ENCODE data around the gene RRH.

The RRH gene

DNA sequence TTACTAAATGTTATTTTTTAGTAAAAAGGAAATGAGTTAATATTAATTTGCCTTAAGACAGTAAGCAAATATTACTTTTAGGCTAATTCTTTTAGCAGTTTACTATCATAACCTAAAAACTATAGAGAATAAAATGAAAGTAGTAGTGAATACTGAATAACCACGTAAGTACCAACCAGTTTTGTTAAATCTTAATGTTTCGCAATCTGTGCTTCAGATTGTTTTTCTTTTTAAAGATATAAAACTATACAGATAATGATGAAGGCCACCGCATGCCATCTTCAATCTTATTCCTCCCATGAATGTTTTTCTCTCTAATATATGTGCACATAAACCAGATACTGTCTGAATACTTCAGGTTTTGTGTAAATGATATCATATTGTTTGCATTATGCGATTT, 6.0 kb downstream of the RRH start:
- Histone ChIP-seq H3K27me3 (ENCODE audit: low read length) (no peaks in the 10 kb centered on the region), H3K9me3 (ENCODE audit: insufficient read depth, low read length) (no peaks in the 10 kb centered on the region), H3F3A (ENCODE audit: insufficient read depth) (no peaks in the 10 kb centered on the region), H3K27ac (ENCODE audit: low read depth, low read length) (no peak overlapping the region), H3K9me2 (replicated peaks; ENCODE audit: insufficient read depth, low read length) (no peaks in the 10 kb centered on the region), H3K9ac (ENCODE audit: low read length) (no peak overlapping the region), H4K20me1 (ENCODE audit: low read depth, low read length) (no peaks in the 10 kb centered on the region), H2AFZ (ENCODE audit: low read depth, low read length, severe bottlenecking) (no peak overlapping the region), H3K36me3 (ENCODE audit: low read length) (no peaks in the 10 kb centered on the region), H3K4me3 (ENCODE audit: insufficient read depth, low read length, poor library complexity, severe bottlenecking) (no peak overlapping the region), H3K79me2 (ENCODE audit: insufficient read depth, low read length) (no peaks in the 10 kb centered on the region), H3K4me2 (ENCODE audit: low read depth, low read length, poor library complexity, severe bottlenecking) (no peak overlapping the region)
- TF ChIP-seq CTCF (IDR thresholded peaks at IDR 0.05; ENCODE audit: insufficient read depth, low read length, poor library complexity, severe bottlenecking) (no peak), EZH2phosphoT487 (conservative IDR thresholded peaks at IDR 0.05; ENCODE audit: low read length) (no peak)

DNA sequence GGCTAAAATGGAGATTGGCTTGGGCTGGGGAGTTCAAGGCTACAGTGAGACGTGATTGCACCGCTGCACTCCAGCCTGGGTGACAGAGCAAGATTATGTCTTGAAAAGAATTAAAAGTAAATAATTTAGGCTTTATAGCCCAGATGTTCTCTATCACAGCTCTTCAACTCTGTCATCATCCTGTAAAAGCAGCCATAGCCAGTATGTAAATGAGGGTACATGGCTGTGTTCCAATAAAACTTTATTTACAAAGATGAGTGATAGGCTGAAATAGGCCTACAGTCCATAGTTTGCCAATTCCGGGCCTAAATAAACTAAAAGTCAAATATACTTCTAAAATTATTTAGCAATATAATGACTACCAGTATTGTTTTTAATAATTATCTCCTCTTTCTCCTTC, 9.2 kb downstream of the RRH start:
- Histone ChIP-seq H2AFZ (ENCODE audit: low read depth, low read length, severe bottlenecking) (no peak overlapping the region), H4K20me1 (ENCODE audit: low read depth, low read length) (no peaks in the 10 kb centered on the region), H3K9me2 (replicated peaks; ENCODE audit: insufficient read depth, low read length) (no peaks in the 10 kb centered on the region), H3K27me3 (ENCODE audit: low read length) (no peaks in the 10 kb centered on the region), H3K4me3 (ENCODE audit: insufficient read depth, low read length, poor library complexity, severe bottlenecking) (no peak overlapping the region), H3K4me2 (ENCODE audit: low read depth, low read length, poor library complexity, severe bottlenecking) (no peak overlapping the region), H3K9me3 (ENCODE audit: insufficient read depth, low read length) (no peaks in the 10 kb centered on the region), H3K79me2 (ENCODE audit: insufficient read depth, low read length) (no peaks in the 10 kb centered on the region), H3K9ac (ENCODE audit: low read length) (no peak overlapping the region), H3F3A (ENCODE audit: insufficient read depth) (no peaks in the 10 kb centered on the region), H3K27ac (ENCODE audit: low read depth, low read length) (no peak overlapping the region), H3K36me3 (ENCODE audit: low read length) (no peaks in the 10 kb centered on the region)
- no peak for TF ChIP-seq EZH2phosphoT487 (conservative IDR thresholded peaks at IDR 0.05; ENCODE audit: low read length)
- no peak for TF ChIP-seq CTCF (IDR thresholded peaks at IDR 0.05; ENCODE audit: insufficient read depth, low read length, poor library complexity, severe bottlenecking)

- Histone ChIP-seq H3K79me2 (ENCODE audit: insufficient read depth, low read length) (no peaks in the 10 kb centered on the region), H3K27ac (ENCODE audit: low read depth, low read length) (no peak overlapping the region), H3K27me3 (ENCODE audit: low read length) (no peaks in the 10 kb centered on the region), H3K9me2 (replicated peaks; ENCODE audit: insufficient read depth, low read length) (no peaks in the 10 kb centered on the region), H3F3A (ENCODE audit: insufficient read depth) (no peaks in the 10 kb centered on the region), H3K4me2 (ENCODE audit: low read depth, low read length, poor library complexity, severe bottlenecking) (no peak overlapping the region), H3K36me3 (ENCODE audit: low read length) (no peaks in the 10 kb centered on the region), H3K4me3 (ENCODE audit: insufficient read depth, low read length, poor library complexity, severe bottlenecking) (no peak overlapping the region), H4K20me1 (ENCODE audit: low read depth, low read length) (no peaks in the 10 kb centered on the region), H3K9ac (ENCODE audit: low read length) (no peak overlapping the region), H3K9me3 (ENCODE audit: insufficient read depth, low read length) (no peaks in the 10 kb centered on the region), H2AFZ (ENCODE audit: low read depth, low read length, severe bottlenecking) (no peak overlapping the region)
- no peak for TF ChIP-seq CTCF (IDR thresholded peaks at IDR 0.05; ENCODE audit: insufficient read depth, low read length, poor library complexity, severe bottlenecking)
- TF ChIP-seq EZH2phosphoT487 (conservative IDR thresholded peaks at IDR 0.05; ENCODE audit: low read length) = no peak
Observed at GRCh38 chr4:109846395-109847098, 18.8 kb downstream of the RRH start.
